ENCODE data around the gene C2CD2. TPM values are rescaled to one million over a fixed set of nuclear protein-coding genes. Genes with fewer than 3 reads are reported as not detected.

The C2CD2 gene
- total RNA-seq, 3 donors from 2014 or later: 9.4 to 29.1 (median 17.8) TPM

DNA sequence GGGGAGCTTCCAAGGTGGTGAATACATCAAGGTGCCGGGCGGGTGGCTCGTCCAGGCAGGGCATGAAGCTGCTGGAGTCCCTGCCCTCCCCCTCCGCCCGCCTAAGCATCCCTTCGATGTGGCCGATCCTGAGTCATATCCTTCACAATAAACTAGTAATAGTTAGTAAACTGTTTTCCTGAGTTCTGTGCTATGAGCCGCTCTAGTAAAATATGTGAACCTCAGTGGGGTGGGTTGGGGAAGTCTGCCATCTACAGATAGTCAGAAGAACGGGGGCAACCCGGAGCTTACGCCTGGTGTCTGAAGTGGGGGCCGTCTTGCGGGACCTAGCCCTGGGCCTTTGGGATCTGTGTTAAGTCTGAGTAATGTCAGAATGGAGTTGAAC lies 21.6 kb downstream of the C2CD2 start:
- Histone ChIP-seq H3K4me3 (no peak overlapping the region), H3K4me1 (ENCODE audit: low read depth) (peaks cover 2% of the 10 kb centered on the region), H3K9me3 (no peaks in the 10 kb centered on the region), H3K36me3 (ENCODE audit: low read depth) (no peaks in the 10 kb centered on the region)
- ATAC-seq (peak; percentile 39), DNase-seq (no peak)
- TF ChIP-seq CTCF (IDR thresholded peaks at IDR 0.05): no peak
- intact Hi-C loops (cut with DNase I, micrococcal nuclease): no loop called here

GRCh38 chr21:41931041-41931451 lies 22.8 kb downstream of the C2CD2 start:
- no peak for TF ChIP-seq CTCF (IDR thresholded peaks at IDR 0.05)
- no peak for ATAC-seq
- no peak overlapping the region for H3K4me3 ChIP-seq
- peaks cover 9% of the 10 kb centered on the region for H3K4me1 ChIP-seq (ENCODE audit: low read depth)
- no peaks in the 10 kb centered on the region for H3K36me3 ChIP-seq (ENCODE audit: low read depth)
- intact Hi-C loops (cut with DNase I, micrococcal nuclease): no loop called here
- no peaks in the 10 kb centered on the region for H3K9me3 ChIP-seq
- no peak for DNase-seq

DNA sequence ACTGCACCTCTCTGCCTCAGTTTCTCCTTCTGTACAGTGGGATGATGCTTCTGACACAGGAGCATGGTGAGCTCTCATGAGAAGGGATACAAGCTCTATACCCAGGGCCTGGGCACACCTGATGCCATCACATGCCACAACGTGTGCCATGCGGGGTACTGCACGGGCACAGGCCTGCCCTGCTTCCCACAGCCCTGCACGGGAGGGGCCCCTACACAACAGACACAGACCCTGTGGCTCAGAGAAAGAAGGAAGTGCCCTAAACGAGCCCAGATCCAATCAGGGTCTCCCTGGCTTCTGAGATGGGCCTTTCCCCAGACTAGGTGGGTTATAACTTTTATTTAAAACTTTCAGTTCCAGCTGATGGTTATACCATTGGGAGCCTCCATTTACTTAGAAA lies 24.6 kb downstream of the C2CD2 start:
- DNase-seq (no peak), ATAC-seq (no peak)
- Histone ChIP-seq H3K9me3 (no peaks in the 10 kb centered on the region), H3K36me3 (ENCODE audit: low read depth) (no peaks in the 10 kb centered on the region), H3K4me1 (ENCODE audit: low read depth) (peaks cover 17% of the 10 kb centered on the region), H3K4me3 (no peak overlapping the region)
- no peak for TF ChIP-seq CTCF (IDR thresholded peaks at IDR 0.05)
- intact Hi-C loops (cut with DNase I, micrococcal nuclease): no loop called here

GRCh38 chr21:41928621-41929220 lies 25.1 kb downstream of the C2CD2 start:
- TF ChIP-seq CTCF (IDR thresholded peaks at IDR 0.05): no peak
- H3K36me3 ChIP-seq (ENCODE audit: low read depth): no peaks in the 10 kb centered on the region
- intact Hi-C loops (cut with DNase I, micrococcal nuclease): no loop called here
- DNase-seq (no peak), ATAC-seq (peak; percentile 17)
- no peaks in the 10 kb centered on the region for H3K9me3 ChIP-seq
- H3K4me3 ChIP-seq: no peak overlapping the region
- H3K4me1 ChIP-seq (ENCODE audit: low read depth): peaks cover 17% of the 10 kb centered on the region

DNA sequence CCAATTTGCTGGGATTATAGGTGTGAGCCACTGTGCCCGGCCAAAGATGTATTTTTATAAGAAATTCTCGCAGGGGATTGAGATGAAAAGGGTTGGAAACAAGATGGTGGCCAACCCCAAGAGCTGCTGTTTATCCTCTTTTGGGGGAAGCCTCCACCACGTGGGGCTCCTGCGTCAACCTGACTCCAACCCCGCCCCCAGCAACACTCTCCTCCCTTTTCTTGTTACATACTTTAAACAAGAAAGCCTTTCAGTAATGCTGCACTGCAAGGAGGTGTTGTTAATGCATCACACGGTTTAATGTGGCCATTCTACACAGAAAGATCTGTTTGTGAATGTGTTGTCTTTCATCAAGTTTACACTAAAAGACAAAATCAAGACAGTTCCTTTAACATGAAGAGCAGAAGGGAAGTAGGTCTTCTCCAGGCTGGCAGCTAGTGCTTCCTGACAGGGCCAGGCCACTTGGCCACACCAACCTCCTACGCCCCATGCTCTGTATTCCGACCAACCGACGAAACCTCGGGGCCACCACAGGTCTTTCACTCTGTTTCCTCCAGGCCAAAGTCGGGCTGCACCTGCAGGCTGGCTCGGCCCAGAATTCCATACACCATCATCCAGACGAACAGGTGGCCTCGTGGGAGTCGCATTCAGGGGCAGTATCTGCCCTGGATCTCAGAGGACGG lies 25.9 kb downstream of the C2CD2 start:
- H3K4me1 ChIP-seq (ENCODE audit: low read depth): peaks cover 20% of the 10 kb centered on the region
- no peak for TF ChIP-seq CTCF (IDR thresholded peaks at IDR 0.05)
- DNase-seq (no peak), ATAC-seq (no peak)
- no peaks in the 10 kb centered on the region for H3K36me3 ChIP-seq (ENCODE audit: low read depth)
- intact Hi-C loops (cut with DNase I, micrococcal nuclease): no loop called here
- H3K4me3 ChIP-seq: no peak overlapping the region
- no peaks in the 10 kb centered on the region for H3K9me3 ChIP-seq

Data from mucosa of descending colon (tissue), 3 donors.